OCI-LY3 (cell line): Measurements from ENCODE around the gene PPP2R5E.

Experiments
- EZH2phosphoT487 ChIP-seq: fragments of 200-600 bp; shearing (Covaris generic); IDR thresholded peaks from 2 replicates; pipeline ENCODE4 v1.6.1; 2018; ENCODE audit warnings: antibody characterized with exemption, mixed run types, low read depth
- TF ChIP-seq, protein P1 (sequence below): fragments of 200-600, 300-600 bp; sonication (generic); IDR thresholded peaks from 2 replicates; pipeline ENCODE4 v1.5.1; 2014; ENCODE audit warnings: antibody characterized with exemption, low read length, low read depth

DNA sequence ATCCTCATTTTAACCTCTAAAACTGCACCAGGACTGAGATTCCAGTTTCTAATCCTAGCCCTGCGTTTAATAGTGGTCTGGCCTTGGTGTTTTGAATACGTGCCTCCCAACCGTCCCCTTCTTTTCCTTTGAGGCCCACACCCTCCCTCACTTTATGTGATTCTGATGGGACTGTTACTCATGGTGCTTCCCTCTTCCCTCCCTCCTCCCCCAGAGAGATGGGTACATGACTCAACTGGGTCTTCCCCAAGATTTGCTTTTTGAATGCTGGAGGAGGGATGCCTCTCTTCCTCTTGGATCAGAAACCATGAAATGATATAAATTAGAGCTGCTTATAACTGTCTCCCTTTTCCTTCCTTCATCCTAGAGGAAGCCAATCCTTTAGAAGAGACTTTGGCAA lies 8.2 kb upstream of the PPP2R5E start:
- TF ChIP-seq, protein P1, sequence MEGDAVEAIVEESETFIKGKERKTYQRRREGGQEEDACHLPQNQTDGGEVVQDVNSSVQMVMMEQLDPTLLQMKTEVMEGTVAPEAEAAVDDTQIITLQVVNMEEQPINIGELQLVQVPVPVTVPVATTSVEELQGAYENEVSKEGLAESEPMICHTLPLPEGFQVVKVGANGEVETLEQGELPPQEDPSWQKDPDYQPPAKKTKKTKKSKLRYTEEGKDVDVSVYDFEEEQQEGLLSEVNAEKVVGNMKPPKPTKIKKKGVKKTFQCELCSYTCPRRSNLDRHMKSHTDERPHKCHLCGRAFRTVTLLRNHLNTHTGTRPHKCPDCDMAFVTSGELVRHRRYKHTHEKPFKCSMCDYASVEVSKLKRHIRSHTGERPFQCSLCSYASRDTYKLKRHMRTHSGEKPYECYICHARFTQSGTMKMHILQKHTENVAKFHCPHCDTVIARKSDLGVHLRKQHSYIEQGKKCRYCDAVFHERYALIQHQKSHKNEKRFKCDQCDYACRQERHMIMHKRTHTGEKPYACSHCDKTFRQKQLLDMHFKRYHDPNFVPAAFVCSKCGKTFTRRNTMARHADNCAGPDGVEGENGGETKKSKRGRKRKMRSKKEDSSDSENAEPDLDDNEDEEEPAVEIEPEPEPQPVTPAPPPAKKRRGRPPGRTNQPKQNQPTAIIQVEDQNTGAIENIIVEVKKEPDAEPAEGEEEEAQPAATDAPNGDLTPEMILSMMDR: no peak
- TF ChIP-seq EZH2phosphoT487: no peak
